K562 (cell line): ENCODE results near the gene MND1. TPM values are rescaled to one million over a fixed set of nuclear protein-coding genes. Genes with fewer than 3 reads are reported as not detected.

Experiments used
- ATAC-seq: fragments of 200-7000 bp; cut with Tn5 transposase; 3 replicates; pipeline ENCODE4 v1.9.1; 2020; ENCODE audit warnings: moderate library complexity
- BruUV-seq: library from RNA; stranded (reverse); fragments of 400-500 nt; replicated peaks from 2 replicates; lab custom pipeline; 2021; lab: Mats Ljungman, UMichigan
- CTCF ChIA-PET: fragments of 300-600 bp; formaldehyde crosslinking; extraction: SDS; loops from one replicate; lab custom pipeline; 2021; ENCODE audit warnings: low intra/inter-chr PET ratio; lab: Yijun Ruan, JAX
- POLR2A ChIA-PET: fragments of 300-600, 350-650 bp; sonication (Branson Sonifier 250); formaldehyde crosslinking; extraction: SDS; loops from one replicate; lab custom pipeline; 2021; ENCODE audit warnings: antibody characterized with exemption, inconsistent platforms; lab: Yijun Ruan, JAX
- DNase-seq, 4 experiments: peaks; one replicate each; pipeline versions ENCODE4 v3.0.0 to v3.0.0-alpha.2; 2011 to 2018; ENCODE audit warnings: low spot score in 3 of 4, mixed read lengths in 3 of 4; ENCODE audit errors: extremely low read depth in 1 of 4
- FAIRE-seq: peaks from 2 replicates; lab custom pipeline; 2011; peaks lifted over from hg19 to GRCh38; lab: Jason Lieb, UNC
- H2AFZ ChIP-seq: 2 replicates; pipeline ENCODE4 v1.6.0; 2011; ENCODE audit warnings: low read depth, low read length, control low read depth, inconsistent platforms
- H3K27ac ChIP-seq: fragments of 200-600 bp; 3 replicates; pipeline ENCODE4 v1.8.0; 2011; ENCODE audit warnings: low read depth, mild to moderate bottlenecking, control low read depth, inconsistent platforms, low read length, moderate library complexity, mixed read lengths; ENCODE audit errors: extremely low read depth
- H3K27me3 ChIP-seq, 2 experiments: fragments of 300-600 bp in 1 of 2; 2 replicates in 1 of 2; 3 replicates in 1 of 2; pipeline versions ENCODE4 v1.6.0 to v1.8.0; 2011; ENCODE audit warnings: inconsistent platforms in 2 of 2, low read length in 2 of 2, mild to moderate bottlenecking in 1 of 2, mixed read lengths in 1 of 2, moderate library complexity in 1 of 2; ENCODE audit not compliant: control insufficient read depth in 2 of 2, insufficient read depth in 2 of 2
- H3K36me3 ChIP-seq: fragments of 300-600 bp; 3 replicates; pipeline ENCODE4 v1.8.0; 2011; ENCODE audit warnings: mild to moderate bottlenecking, low read length, inconsistent platforms; ENCODE audit not compliant: control insufficient read depth, insufficient read depth
- H3K4me1 ChIP-seq, 2 experiments: fragments of 200-600 bp in 1 of 2; replicated peaks in 1 of 2; 2 replicates in 1 of 2; 3 replicates in 1 of 2; pipeline versions ENCODE4 v1.5.1 to v1.8.0; 2011; ENCODE audit warnings: inconsistent platforms in 2 of 2, low read length in 2 of 2, mild to moderate bottlenecking in 1 of 2, mixed read lengths in 1 of 2, moderate library complexity in 1 of 2; ENCODE audit not compliant: control insufficient read depth in 2 of 2, insufficient read depth in 2 of 2
- H3K4me2 ChIP-seq: 2 replicates; pipeline ENCODE4 v1.6.1; 2011; ENCODE audit warnings: low read length, control low read depth, inconsistent platforms, mixed read lengths; ENCODE audit not compliant: insufficient read depth
- H3K4me3 ChIP-seq: fragments of 200-600 bp; sonication (generic), shearing (Covaris generic); 2 replicates; pipeline ENCODE4 v1.5.1; 2016; ENCODE audit warnings: control low read depth, inconsistent platforms
- H3K79me2 ChIP-seq: fragments of 200-600 bp; 3 replicates; pipeline ENCODE4 v1.8.0; 2011; ENCODE audit warnings: low read length, inconsistent platforms; ENCODE audit not compliant: control insufficient read depth, insufficient read depth
- H3K9ac ChIP-seq, 2 experiments: 2 replicates each; pipeline versions ENCODE4 v1.6.0 to v1.6.1; 2011; ENCODE audit warnings: low read depth in 2 of 2, low read length in 2 of 2, control low read depth in 1 of 2, inconsistent platforms in 1 of 2, mild to moderate bottlenecking in 1 of 2, mixed read lengths in 1 of 2; ENCODE audit not compliant: insufficient read depth in 1 of 2
- H3K9me1 ChIP-seq: one replicate; pipeline ENCODE4 v1.6.0; 2011; ENCODE audit warnings: inconsistent platforms, mild to moderate bottlenecking, low read length, moderate library complexity; ENCODE audit not compliant: control insufficient read depth, insufficient read depth
- H3K9me3 ChIP-seq: replicated peaks from 2 replicates; pipeline ENCODE4 v1.5.1; 2011; ENCODE audit warnings: low read depth, low read length, inconsistent platforms; ENCODE audit not compliant: control insufficient read depth, insufficient read depth
- H4K20me1 ChIP-seq: replicated peaks from 2 replicates; pipeline ENCODE4 v1.6.1; 2011; ENCODE audit warnings: low read length, inconsistent platforms, mixed read lengths; ENCODE audit not compliant: control insufficient read depth, insufficient read depth
- ARHGAP35 ChIP-seq: fragments of 450-650 bp; IDR thresholded peaks from 2 replicates; pipeline ENCODE4 v1.6.1; 2018; ENCODE audit not compliant: partially characterized antibody
- ATF2 ChIP-seq: sonication (generic); formaldehyde crosslinking; IDR thresholded peaks from 2 replicates; pipeline ENCODE4 v1.8.1; 2022; ENCODE audit warnings: missing genetic modification reagents
- DIDO1 ChIP-seq: fragments of 450-650 bp; IDR thresholded peaks from 2 replicates; pipeline ENCODE4 v1.6.1; 2016; ENCODE audit warnings: low read depth, missing biosample characterization, missing genetic modification characterization
- ETV5 ChIP-seq: sonication (generic); formaldehyde crosslinking; IDR thresholded peaks from 2 replicates; pipeline ENCODE4 v1.4.0; 2020; ENCODE audit warnings: low read depth, mild to moderate bottlenecking, missing genetic modification reagents
- HDAC3 ChIP-seq: fragments of 450-650 bp; IDR thresholded peaks from 2 replicates; pipeline ENCODE4 v1.6.1; 2018; ENCODE audit warnings: borderline replicate concordance, mild to moderate bottlenecking, moderate library complexity; ENCODE audit not compliant: partially characterized antibody
- KDM4B ChIP-seq, 2 experiments: fragments of 450-650 bp in 1 of 2; sonication (generic) in 1 of 2; IDR thresholded peaks; 2 replicates each; pipeline ENCODE4 v1.6.1; 2016 to 2017; ENCODE audit warnings: borderline replicate concordance in 2 of 2, antibody characterized with exemption in 1 of 2, low read depth in 1 of 2, mild to moderate bottlenecking in 1 of 2
- MNT ChIP-seq, 2 experiments: fragments of 450-650 bp; conservative IDR thresholded peaks; 2 replicates each; pipeline ENCODE4 v1.6.1; 2017; ENCODE audit warnings: mild to moderate bottlenecking in 2 of 2, moderate library complexity in 2 of 2
- NFE2 ChIP-seq: IDR thresholded peaks from 2 replicates; pipeline ENCODE4 v1.6.1; 2014; ENCODE audit warnings: antibody characterized with exemption, low read depth
- NR1H2 ChIP-seq: sonication (generic); formaldehyde crosslinking; IDR thresholded peaks from 2 replicates; pipeline ENCODE4 v1.4.0; 2020; ENCODE audit warnings: mild to moderate bottlenecking, missing genetic modification reagents
- PYGO2 ChIP-seq: fragments of 450-650 bp; IDR thresholded peaks from 2 replicates; pipeline ENCODE4 v1.6.1; 2016; ENCODE audit warnings: mild to moderate bottlenecking, missing genetic modification characterization, moderate library complexity, missing compliant biosample characterization
- RBM39 ChIP-seq: fragments of 200-400 bp; formaldehyde crosslinking; optimal IDR thresholded peaks from 2 replicates; pipeline ENCODE3; 2018; ENCODE audit warnings: low read depth, low read length
- RCOR1 ChIP-seq, 2 experiments: IDR thresholded peaks; 2 replicates each; pipeline ENCODE4 v1.6.1; 2012; ENCODE audit warnings: low read depth in 2 of 2, low read length in 2 of 2, borderline replicate concordance in 1 of 2, improper control_type of control experiment in 1 of 2
- SRF ChIP-seq, 2 experiments: fragments of 250-450, 450-650 bp in 1 of 2; sonication (Bioruptor Pico) in 1 of 2; sonication (generic) in 1 of 2; formaldehyde crosslinking; IDR thresholded peaks; 2 replicates each; pipeline versions ENCODE4 v1.5.0 to v1.5.1; 2020 to 2022; ENCODE audit warnings: mild to moderate bottlenecking in 1 of 2, missing genetic modification reagents in 1 of 2
- ZBTB8A ChIP-seq: fragments of 450-650 bp; IDR thresholded peaks from 2 replicates; pipeline ENCODE4 v1.6.1; 2018; ENCODE audit warnings: mild to moderate bottlenecking, moderate library complexity; ENCODE audit not compliant: partially characterized antibody
- ZNF24 ChIP-seq: fragments of 450-650 bp; IDR thresholded peaks from 2 replicates; pipeline ENCODE4 v1.6.1; 2016
- ZNF507 ChIP-seq: conservative IDR thresholded peaks from 2 replicates; pipeline ENCODE4 v1.6.1; 2017; ENCODE audit warnings: missing genetic modification characterization, missing compliant biosample characterization
- ZNF551 ChIP-seq: fragments of 250-450 bp; sonication (Bioruptor Pico); IDR thresholded peaks from 2 replicates; pipeline ENCODE4 v1.5.0; 2021; ENCODE audit warnings: mild to moderate bottlenecking, moderate library complexity
- ZNF57 ChIP-seq: fragments of 450-650 bp; formaldehyde crosslinking; IDR thresholded peaks from 2 replicates; pipeline ENCODE4 v1.4.0; 2020; ENCODE audit warnings: mild to moderate bottlenecking, moderate library complexity
- ZNF583 ChIP-seq: fragments of 250-450 bp; sonication (Bioruptor Pico); IDR thresholded peaks from 2 replicates; pipeline ENCODE4 v1.4.0; 2020
- ZZZ3 ChIP-seq: fragments of 450-650 bp; IDR thresholded peaks from 2 replicates; pipeline ENCODE4 v1.6.1; 2016; ENCODE audit warnings: antibody characterized with exemption, mild to moderate bottlenecking, moderate library complexity
- WGBS: fragments of 100-300 bp; shearing (Covaris generic); methylation state at CpG from one replicate; pipeline ENCODE4 v1.1.6; 2016; ENCODE audit warnings: low coverage, mixed read lengths; ENCODE audit not compliant: insufficient coverage; ENCODE audit errors: missing lambda C conversion rate; 5-methylcytosine and 5-hydroxymethylcytosine counted together
- in situ Hi-C: fragments of 300-500 bp; cut with MboI; formaldehyde crosslinking; loops from 4 replicates; pipeline ENCODE4 v1.15.0; 2018; ENCODE audit warnings: inconsistent platforms, mixed read lengths
- intact Hi-C: fragments of 100-400 bp; cut with micrococcal nuclease; formaldehyde crosslinking; loops from 2 replicates; pipeline ENCODE4 v1.14.2; 2022
- polyA plus RNA-seq, 8 experiments: library from polyadenylated mRNA; depleted of rRNA in 4 of 8; stranded (reverse) in 5 of 8; unstranded in 3 of 8; fragments of >200 nt; fragmentation: Nextera tagmentation in 2 of 8; fragmentation: Illumina TruSeq in 1 of 8; extraction: Ambion mirVana in 2 of 8; extraction: Trizol in 1 of 8; gene quantifications; 2 replicates each; pipeline versions ENCODE4 v1.2.1 to v1.2.3, GENCODE V29; 2011 to 2014; ENCODE audit warnings: inconsistent platforms in 1 of 8, missing spikeins in 1 of 8
- total RNA-seq, 7 experiments: library from RNA; depleted of rRNA in 6 of 7; stranded (reverse); fragments of >200 nt in 6 of 7; fragmentation: Illumina TruSeq in 2 of 7; extraction: Trizol in 2 of 7; gene quantifications; 2 replicates each; pipeline versions ENCODE4 v1.2.1 to v1.2.3, GENCODE V29; 2011 to 2021; ENCODE audit warnings: low replicate concordance in 1 of 7

Gene MND1
- total and polyA plus RNA-seq, 9 of the 15 experiments (the other 6 are each of a cell fraction or from before 2014, with no cell fraction given), result 35.3 to 94.1 (median 59.9) TPM

DNA sequence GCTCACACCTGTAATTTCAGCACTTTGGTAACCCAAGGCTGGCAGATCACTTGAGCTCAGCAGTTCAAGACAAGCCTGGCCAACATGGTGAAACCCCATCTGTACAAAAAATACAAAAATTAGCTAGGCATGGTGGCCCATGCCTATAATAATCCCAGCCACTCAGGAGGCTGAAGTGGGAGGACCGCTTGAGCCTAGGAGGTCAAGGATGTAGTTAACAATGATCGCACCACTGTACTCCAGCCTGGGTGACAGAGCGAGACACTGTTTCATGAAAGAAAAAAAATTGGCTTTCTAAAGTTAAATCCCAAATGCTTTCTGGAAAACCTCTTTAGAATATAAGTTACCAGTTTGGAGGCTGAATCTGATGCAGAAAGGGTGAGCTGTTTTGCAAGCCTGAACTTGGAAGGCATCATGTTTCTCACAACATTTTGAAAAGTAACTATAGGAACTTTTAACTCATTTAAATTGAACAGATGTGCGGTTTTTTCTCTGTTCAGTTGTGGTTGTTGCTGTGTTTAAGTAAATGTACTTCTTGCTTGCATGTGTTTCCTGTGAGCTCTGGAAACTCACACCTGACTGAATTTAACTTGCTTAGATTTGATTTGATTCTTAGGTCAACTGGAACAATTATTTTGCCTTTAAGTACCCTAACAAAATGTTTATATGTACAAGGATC is 81.9 kb downstream of the MND1 start:
- intact Hi-C loops, result no loop called here

More for the DNA sequence above, 81.9 kb downstream of the MND1 start:
- WGBS, result 72% methylated on average over 4 of the region's 4 CpGs
- no peak for ATAC-seq
- no peaks in the 10 kb centered on the region for H4K20me1 ChIP-seq
- FAIRE-seq, result no peak
- H3K79me2 ChIP-seq, result no peaks in the 10 kb centered on the region
- H3K4me2 ChIP-seq, result no peak overlapping the region
- BruUV-seq, result no TSS peak
- TF ChIP-seq ZBTB8A, result no peak
- no peak for TF ChIP-seq ZNF24
- no peak for TF ChIP-seq ATF2
- TF ChIP-seq NFE2, result no peak
- no peak for TF ChIP-seq ZZZ3
- no peak for TF ChIP-seq RBM39
- TF ChIP-seq PYGO2 (tag), result no peak
- TF ChIP-seq KDM4B (IDR thresholded peaks at IDR 0.05; ENCODE audit: borderline replicate concordance in 2 of 2, low read depth in 1 of 2), result no peak
- no peak for TF ChIP-seq ARHGAP35
- TF ChIP-seq RCOR1 (IDR thresholded peaks at IDR 0.05; ENCODE audit: borderline replicate concordance in 1 of 2, low read depth in 2 of 2, low read length in 2 of 2), result no peak
- no peak for TF ChIP-seq DIDO1 (tag)
- TF ChIP-seq ZNF583 (CRISPR knock-in tag), result no peak
- TF ChIP-seq MNT (conservative IDR thresholded peaks at IDR 0.05), result no peak
- no peak for TF ChIP-seq NR1H2
- TF ChIP-seq ZNF507 (tag), result no peak
- TF ChIP-seq ZNF551 (CRISPR knock-in tag), result no peak
- no peak for TF ChIP-seq ZNF57
- no peak for TF ChIP-seq SRF (CRISPR knock-in tag; IDR thresholded peaks at IDR 0.05)
- no peak for TF ChIP-seq HDAC3
- no peak for TF ChIP-seq ETV5 (CRISPR knock-in tag)
- ChIA-PET CTCF (no interaction called here), POLR2A (no interaction called here)
- H3K9ac ChIP-seq, result no peak overlapping the region
- H3K9me1 ChIP-seq, result no peaks in the 10 kb centered on the region
- no peak overlapping the region for H3K27ac ChIP-seq
- no peaks in the 10 kb centered on the region for H3K9me3 ChIP-seq
- no peak overlapping the region for H2AFZ ChIP-seq
- DNase-seq, result no peak
- no peaks in the 10 kb centered on the region for H3K36me3 ChIP-seq
- H3K4me1 ChIP-seq, result no peaks in the 10 kb centered on the region
- H3K27me3 ChIP-seq, result no peaks in the 10 kb centered on the region
- no peak overlapping the region for H3K4me3 ChIP-seq
- in situ Hi-C loops, result no loop called here
